Measurements from ENCODE around the gene NEK10.

DNA sequence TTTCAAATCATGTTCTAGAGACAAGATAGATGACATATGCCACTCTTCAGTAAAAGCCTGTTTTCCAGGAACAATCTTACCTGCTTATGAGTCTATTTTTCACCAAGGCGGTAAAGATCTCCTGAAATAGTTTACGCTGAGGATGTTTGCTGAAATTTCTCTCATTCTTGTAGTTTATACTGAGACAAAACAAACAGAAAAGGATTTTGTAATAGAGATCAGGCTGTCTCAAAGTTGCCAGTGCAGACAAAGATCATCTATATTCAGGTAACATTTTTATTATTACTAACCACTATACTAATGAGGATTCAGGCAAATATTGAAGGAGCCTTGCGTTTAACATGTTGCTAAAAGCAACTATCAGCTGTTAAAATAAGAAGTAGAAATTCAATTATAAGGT, 25.0 kb downstream of the NEK10 start:
- no peak for TF ChIP-seq POLR2A (IDR thresholded peaks at IDR 0.05)
- TF ChIP-seq CTCF (IDR thresholded peaks at IDR 0.05), result no peak
